ENCODE data around the gene DEFB131A.
"Not testable (repeated sequence)": the region's sequence is repeated elsewhere in the genome, so short reads cannot be mapped to it uniquely, and the experiment has no call there.

DEFB131A gene

GRCh38 chr4:9444114-9444513, at the start of gene DEFB131A:
Gene DEFB131A, plus strand, starts transcription at chr4:9444414. Its CDS starts 120 bp downstream, at chr4:9444534.
- DNase-seq: not testable (repeated sequence)

GRCh38 chr4:9405774-9406173, 38.4 kb upstream of the DEFB131A start:
- not testable (repeated sequence) for DNase-seq

GRCh38 chr4:9406491-9406890, 37.7 kb upstream of the DEFB131A start:
- not testable (repeated sequence) for DNase-seq

GRCh38 chr4:9409793-9410192, 34.4 kb upstream of the DEFB131A start:
- no peak for DNase-seq

GRCh38 chr4:9421884-9422455, 22.2 kb upstream of the DEFB131A start:
- DNase-seq: not testable (repeated sequence)

- not testable (repeated sequence) for DNase-seq
Observed at GRCh38 chr4:9425916-9426315, 18.3 kb upstream of the DEFB131A start.

- DNase-seq: not testable (repeated sequence)
Observed at GRCh38 chr4:9430061-9430460, 14.2 kb upstream of the DEFB131A start.

GRCh38 chr4:9433320-9433719, 10.9 kb upstream of the DEFB131A start:
- DNase-seq: not testable (repeated sequence)

GRCh38 chr4:9436728-9437127, 7.5 kb upstream of the DEFB131A start:
- DNase-seq: not testable (repeated sequence)

- DNase-seq: not testable (repeated sequence)
Observed at GRCh38 chr4:9442355-9442754, 1.9 kb upstream of the DEFB131A start.

- DNase-seq: not testable (repeated sequence)
Observed at GRCh38 chr4:9444681-9445080, 467 bp downstream of the DEFB131A start.

GRCh38 chr4:9452251-9452650, 8.0 kb downstream of the DEFB131A start:
- not testable (repeated sequence) for DNase-seq

GRCh38 chr4:9454284-9454683, 10.1 kb downstream of the DEFB131A start:
- not testable (repeated sequence) for DNase-seq

GRCh38 chr4:9455046-9455445, 10.8 kb downstream of the DEFB131A start:
- DNase-seq: not testable (repeated sequence)

GRCh38 chr4:9479466-9479865, 35.3 kb downstream of the DEFB131A start:
- DNase-seq: not testable (repeated sequence)

GRCh38 chr4:9480066-9480465, 35.9 kb downstream of the DEFB131A start:
- not testable (repeated sequence) for DNase-seq

GRCh38 chr4:9482871-9483270, 38.7 kb downstream of the DEFB131A start:
- not testable (repeated sequence) for DNase-seq

- not testable (repeated sequence) for DNase-seq
Observed at GRCh38 chr4:9483682-9484081, 39.5 kb downstream of the DEFB131A start.

- DNase-seq: not testable (repeated sequence)
Observed at GRCh38 chr4:9486880-9487279, 42.7 kb downstream of the DEFB131A start.

- not testable (repeated sequence) for DNase-seq
Observed at GRCh38 chr4:9488796-9489195, 44.6 kb downstream of the DEFB131A start.

- DNase-seq: not testable (repeated sequence)
Observed at GRCh38 chr4:9490496-9490895, 46.3 kb downstream of the DEFB131A start.

- DNase-seq: not testable (repeated sequence)
Observed at GRCh38 chr4:9490986-9491385, 46.8 kb downstream of the DEFB131A start.

- not testable (repeated sequence) for DNase-seq
Observed at GRCh38 chr4:9493589-9493988, 49.4 kb downstream of the DEFB131A start.

GRCh38 chr4:9494256-9495035, 50.2 kb downstream of the DEFB131A start:
- DNase-seq: not testable (repeated sequence)

Measured in activated T-cell treated with anti-CD3 and anti-CD28 coated beads for 4 hours (primary cell).